IMR-90 (cell line): Measurements from ENCODE around the gene ARHGAP28. TPM values are rescaled to one million over a fixed set of nuclear protein-coding genes. Genes with fewer than 3 reads are reported as not detected.

Source experiments
- ATAC-seq: fragments of 200-7000 bp; cut with Tn5 transposase; 2 replicates; pipeline ENCODE4 v1.9.1; 2020; ENCODE audit warnings: low read depth, mild to moderate bottlenecking, moderate library complexity
- BruUV-seq: library from RNA; stranded (reverse); fragments of 400-500 nt; replicated peaks from 2 replicates; lab custom pipeline; 2021; lab: Mats Ljungman, UMichigan
- CTCF ChIA-PET: fragments of 300-600 bp; formaldehyde crosslinking; extraction: SDS; loops from one replicate; lab custom pipeline; 2021; ENCODE audit warnings: antibody characterized with exemption; lab: Yijun Ruan, JAX
- POLR2A ChIA-PET: fragments of 300-600 bp; sonication (Branson Sonifier 250); formaldehyde crosslinking; loops from one replicate; lab custom pipeline; 2022; ENCODE audit warnings: antibody characterized with exemption; ENCODE audit not compliant: unreplicated experiment; lab: Charles Lee
- DNase-seq: peaks from one replicate; pipeline ENCODE4 v3.0.0; 2013
- H2AFZ ChIP-seq: replicated peaks from 2 replicates; pipeline ENCODE3; 2013; ENCODE audit warnings: low read length, mild to moderate bottlenecking; ENCODE audit not compliant: poor library complexity
- H2AK5ac ChIP-seq: 2 replicates; pipeline ENCODE4 v1.6.1; 2013; ENCODE audit warnings: low read depth, low read length, inconsistent platforms
- H2AK9ac ChIP-seq: replicated peaks from 2 replicates; pipeline ENCODE3; 2013; ENCODE audit warnings: mild to moderate bottlenecking, low read depth, low read length, moderate library complexity; ENCODE audit not compliant: poor library complexity
- H2BK120ac ChIP-seq: 2 replicates; pipeline ENCODE4 v1.6.1; 2013; ENCODE audit warnings: low read depth, low read length, inconsistent platforms
- H2BK15ac ChIP-seq: 3 replicates; pipeline ENCODE4 v1.6.1; 2013; ENCODE audit warnings: low read depth, low read length, inconsistent platforms
- H2BK20ac ChIP-seq: 2 replicates; pipeline ENCODE4 v1.6.1; 2013; ENCODE audit warnings: low read depth, mild to moderate bottlenecking, inconsistent platforms, low read length, moderate library complexity
- H2BK5ac ChIP-seq: 2 replicates; pipeline ENCODE4 v1.6.1; 2013; ENCODE audit warnings: mild to moderate bottlenecking, low read depth, low read length, inconsistent platforms; ENCODE audit not compliant: poor library complexity, severe bottlenecking
- H3K14ac ChIP-seq: replicated peaks from 2 replicates; pipeline ENCODE4 v1.6.1; 2013; ENCODE audit warnings: low read depth, low read length, inconsistent platforms
- H3K18ac ChIP-seq: 2 replicates; pipeline ENCODE4 v1.6.1; 2013; ENCODE audit warnings: low read depth, low read length, control low read depth
- H3K23ac ChIP-seq: 2 replicates; pipeline ENCODE4 v1.6.1; 2013; ENCODE audit warnings: low read depth, low read length, inconsistent platforms
- H3K27ac ChIP-seq: 2 replicates; pipeline ENCODE4 v1.5.1; 2013; ENCODE audit warnings: mild to moderate bottlenecking, control low read depth, low read length; ENCODE audit not compliant: insufficient read depth
- H3K27me3 ChIP-seq: 2 replicates; pipeline ENCODE4 v1.6.1; 2013; ENCODE audit warnings: low read length; ENCODE audit not compliant: control insufficient read depth, insufficient read depth
- H3K36me3 ChIP-seq: 2 replicates; pipeline ENCODE4 v1.6.1; 2013; ENCODE audit warnings: low read length, mixed read lengths; ENCODE audit not compliant: control insufficient read depth, insufficient read depth
- H3K4ac ChIP-seq: 2 replicates; pipeline ENCODE4 v1.6.1; 2013; ENCODE audit warnings: low read depth, low read length, inconsistent platforms
- H3K4me1 ChIP-seq: 2 replicates; pipeline ENCODE4 v1.6.1; 2013; ENCODE audit warnings: low read length, mixed read lengths; ENCODE audit not compliant: control insufficient read depth, insufficient read depth
- H3K4me2 ChIP-seq: 2 replicates; pipeline ENCODE4 v1.6.1; 2013; ENCODE audit warnings: low read depth, mild to moderate bottlenecking, control low read depth, low read length, moderate library complexity
- H3K4me3 ChIP-seq: 2 replicates; pipeline ENCODE4 v1.5.1; 2013; ENCODE audit warnings: low read depth, mild to moderate bottlenecking, control low read depth, low read length, moderate library complexity; ENCODE audit not compliant: insufficient read depth
- H3K56ac ChIP-seq: 2 replicates; pipeline ENCODE4 v1.6.1; 2013; ENCODE audit warnings: low read length, inconsistent platforms; ENCODE audit not compliant: insufficient read depth; ENCODE audit errors: extremely low read depth
- H3K79me1 ChIP-seq, 2 experiments: 2 replicates each; pipeline ENCODE4 v1.6.1; 2013; ENCODE audit warnings: low read length in 2 of 2, inconsistent platforms in 1 of 2, low read depth in 1 of 2
- H3K9ac ChIP-seq: 2 replicates; pipeline ENCODE4 v1.6.1; 2013; ENCODE audit warnings: low read depth, low read length, control low read depth
- H3K9me1 ChIP-seq: 2 replicates; pipeline ENCODE4 v1.6.1; 2013; ENCODE audit warnings: low read length, inconsistent platforms; ENCODE audit not compliant: insufficient read depth
- H3K9me3 ChIP-seq: 2 replicates; pipeline ENCODE4 v1.6.1; 2013; ENCODE audit warnings: low read length; ENCODE audit not compliant: control insufficient read depth, insufficient read depth
- H4K20me1 ChIP-seq: 2 replicates; pipeline ENCODE4 v1.6.1; 2013; ENCODE audit warnings: low read length, inconsistent platforms; ENCODE audit not compliant: insufficient read depth
- H4K5ac ChIP-seq: 2 replicates; pipeline ENCODE4 v1.6.1; 2013; ENCODE audit warnings: mild to moderate bottlenecking, low read depth, low read length, control low read depth
- H4K8ac ChIP-seq, 2 experiments: 2 replicates each; pipeline ENCODE4 v1.6.1; 2013; ENCODE audit warnings: low read depth in 2 of 2, low read length in 2 of 2, control low read depth in 1 of 2, inconsistent platforms in 1 of 2
- H4K91ac ChIP-seq: 2 replicates; pipeline ENCODE4 v1.6.1; 2013; ENCODE audit warnings: low read depth, low read length, inconsistent platforms; ENCODE audit not compliant: insufficient read depth
- BHLHE40 ChIP-seq: fragments of 150-350 bp; IDR thresholded peaks from 2 replicates; pipeline ENCODE4 v1.6.1; 2016; ENCODE audit warnings: mild to moderate bottlenecking, low read depth, low read length
- CEBPB ChIP-seq: IDR thresholded peaks from 2 replicates; pipeline ENCODE4 v1.6.1; 2012; ENCODE audit warnings: low read depth, low read length, improper control_type of control experiment
- CHD1 ChIP-seq: IDR thresholded peaks from 2 replicates; pipeline ENCODE4 v1.6.1; 2012; ENCODE audit warnings: low read depth, low read length, improper control_type of control experiment
- CTCF ChIP-seq: conservative IDR thresholded peaks from 2 replicates; pipeline ENCODE4 v1.5.1; 2012; ENCODE audit warnings: mild to moderate bottlenecking, low read depth, low read length, improper control_type of control experiment
- ELK1 ChIP-seq: fragments of 150-350 bp; IDR thresholded peaks from 2 replicates; pipeline ENCODE4 v1.6.1; 2016; ENCODE audit warnings: low read depth, mild to moderate bottlenecking, low read length, moderate library complexity, borderline replicate concordance
- FOS ChIP-seq: fragments of 150-350 bp; IDR thresholded peaks from 2 replicates; pipeline ENCODE4 v1.6.1; 2016; ENCODE audit warnings: low read depth, low read length
- MAFK ChIP-seq: IDR thresholded peaks from 2 replicates; pipeline ENCODE4 v1.6.1; 2012; ENCODE audit warnings: low read depth, low read length, improper control_type of control experiment
- MAZ ChIP-seq: IDR thresholded peaks from 2 replicates; pipeline ENCODE4 v1.6.1; 2012; ENCODE audit warnings: low read depth, mild to moderate bottlenecking, low read length, improper control_type of control experiment, moderate library complexity, borderline replicate concordance
- MXI1 ChIP-seq: IDR thresholded peaks from 2 replicates; pipeline ENCODE4 v1.6.1; 2012; ENCODE audit warnings: low read depth, mild to moderate bottlenecking, low read length, moderate library complexity, borderline replicate concordance
- NFE2L2 ChIP-seq: fragments of 150-350 bp; IDR thresholded peaks from 2 replicates; pipeline ENCODE4 v1.6.1; 2016; ENCODE audit warnings: low read depth, mild to moderate bottlenecking, low read length
- POLR2A ChIP-seq: IDR thresholded peaks from 2 replicates; pipeline ENCODE4 v1.6.1; 2012; ENCODE audit warnings: mild to moderate bottlenecking, low read depth, low read length
- RAD21 ChIP-seq: IDR thresholded peaks from 2 replicates; pipeline ENCODE4 v1.6.1; 2012; ENCODE audit warnings: low read length, improper control_type of control experiment
- RCOR1 ChIP-seq: IDR thresholded peaks from 2 replicates; pipeline ENCODE4 v1.6.1; 2012; ENCODE audit warnings: mild to moderate bottlenecking, low read length, improper control_type of control experiment; ENCODE audit not compliant: insufficient replicate concordance
- RFX5 ChIP-seq: IDR thresholded peaks from 2 replicates; pipeline ENCODE4 v1.8.0; 2012; ENCODE audit warnings: low read depth, mild to moderate bottlenecking, low read length, moderate library complexity
- SMC3 ChIP-seq: fragments of 150-350 bp; IDR thresholded peaks from 2 replicates; pipeline ENCODE4 v1.6.1; 2016; ENCODE audit warnings: low read depth, mild to moderate bottlenecking, antibody characterized with exemption, low read length, moderate library complexity
- USF2 ChIP-seq: fragments of 150-350 bp; IDR thresholded peaks from 2 replicates; pipeline ENCODE4 v1.6.1; 2017; ENCODE audit warnings: mild to moderate bottlenecking, antibody characterized with exemption, low read length, low read depth
- dilution Hi-C: fragments of 300-500 bp; cut with HindIII; formaldehyde crosslinking; loops from one replicate; pipeline ENCODE4 v1.14.3; 2018; ENCODE audit warnings: low sequenced_read_pairs; ENCODE audit not compliant: unreplicated experiment
- in situ Hi-C: fragments of 300-500 bp; cut with MboI; formaldehyde crosslinking; loops from 3 replicates; pipeline ENCODE4 v1.14.3; 2019; ENCODE audit warnings: low sequenced_read_pairs, inconsistent platforms, mixed read lengths
- intact Hi-C: fragments of 100-400 bp; cut with micrococcal nuclease; formaldehyde crosslinking; loops from 2 replicates; pipeline ENCODE4 v1.10.0; 2022
- polyA plus RNA-seq, 3 experiments: library from polyadenylated mRNA; depleted of rRNA; stranded (reverse); fragments of >200 nt; gene quantifications; 2 replicates each; pipeline ENCODE4 v1.2.3, GENCODE V29; 2012; ENCODE audit warnings: low replicate concordance in 1 of 3
- total RNA-seq: library from RNA; depleted of rRNA; stranded (reverse); fragments of >200 nt; gene quantifications from 2 replicates; pipeline ENCODE4 v1.2.3, GENCODE V29; 2012

Gene ARHGAP28
- total and polyA plus RNA-seq, 2 of the 4 experiments (the other 2 are of a cell fraction), result 1.8 to 3.8 TPM

DNA sequence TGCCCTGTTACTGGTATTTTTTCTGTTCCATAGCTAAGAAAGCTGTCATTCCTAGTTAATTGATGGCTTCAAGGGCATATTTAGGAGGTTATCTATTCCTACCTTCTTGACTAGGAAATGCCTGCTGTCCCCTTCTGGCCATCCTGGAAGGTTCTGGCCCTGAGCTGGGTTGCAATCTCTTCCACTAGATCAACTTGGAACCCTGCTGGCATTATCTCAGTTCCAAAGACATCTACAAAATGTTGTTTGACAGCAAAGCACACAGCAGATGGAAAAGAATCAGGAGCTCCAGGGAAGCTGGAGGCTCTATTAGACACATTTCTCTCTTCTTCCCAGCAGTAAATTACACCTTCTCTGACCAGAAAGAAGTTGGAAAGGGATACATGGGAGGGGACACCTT lies 192.1 kb downstream of the ARHGAP28 start:
- Histone ChIP-seq H4K20me1 (no peaks in the 10 kb centered on the region), H2BK5ac (no peak overlapping the region), H3K14ac (no peak overlapping the region), H4K5ac (no peak overlapping the region), H3K9me3 (no peaks in the 10 kb centered on the region), H2AFZ (no peak overlapping the region), H2AK9ac (no peak overlapping the region), H3K18ac (no peak overlapping the region), H3K56ac (no peak overlapping the region), H3K27me3 (no peaks in the 10 kb centered on the region; the same call in 1 of the 2 replicates), H3K4me2 (no peak overlapping the region), H2AK5ac (no peak overlapping the region), H3K36me3 (no peaks in the 10 kb centered on the region), H3K9me1 (no peaks in the 10 kb centered on the region), H4K91ac (no peak overlapping the region), H2BK20ac (no peak overlapping the region), H2BK120ac (no peak overlapping the region), H3K4me1 (no peaks in the 10 kb centered on the region), H3K79me1 (no peaks in the 10 kb centered on the region), H3K9ac (no peak overlapping the region), H3K4me3 (no peak overlapping the region), H4K8ac (no peak overlapping the region), H2BK15ac (no peak overlapping the region), H3K23ac (no peak overlapping the region), H3K27ac (no peak overlapping the region), H3K4ac (no peak overlapping the region)
- no peak for ATAC-seq
- ChIA-PET CTCF (no interaction called here), POLR2A (no interaction called here)
- no peak for DNase-seq
- TF ChIP-seq POLR2A, result no peak
- TF ChIP-seq FOS, result no peak
- no peak for TF ChIP-seq USF2
- TF ChIP-seq SMC3, result no peak
- TF ChIP-seq RAD21, result no peak
- TF ChIP-seq MXI1, result no peak
- TF ChIP-seq MAZ, result no peak
- TF ChIP-seq ELK1, result no peak
- no peak for TF ChIP-seq RCOR1
- no peak for TF ChIP-seq BHLHE40
- no peak for TF ChIP-seq CEBPB
- no peak for TF ChIP-seq MAFK
- no peak for TF ChIP-seq RFX5
- TF ChIP-seq NFE2L2, result no peak
- TF ChIP-seq CHD1, result no peak
- no peak for TF ChIP-seq CTCF
- intact Hi-C loops (no loop called here), dilution Hi-C loops (no loop called here), in situ Hi-C loops (loop anchor here (5.0 kb wide), 1 partner anchor 256 kb away; no protein-coding TSS in a partner anchor)
- no TSS peak for BruUV-seq
